ENCODE measurements around the gene UAP1. TPM values are rescaled to one million over a fixed set of nuclear protein-coding genes. Genes with fewer than 3 reads are reported as not detected.

The UAP1 gene
- polyA plus RNA-seq, 1 of the 3 experiments (the other 2 are of a cell fraction) = 32.3 TPM

DNA sequence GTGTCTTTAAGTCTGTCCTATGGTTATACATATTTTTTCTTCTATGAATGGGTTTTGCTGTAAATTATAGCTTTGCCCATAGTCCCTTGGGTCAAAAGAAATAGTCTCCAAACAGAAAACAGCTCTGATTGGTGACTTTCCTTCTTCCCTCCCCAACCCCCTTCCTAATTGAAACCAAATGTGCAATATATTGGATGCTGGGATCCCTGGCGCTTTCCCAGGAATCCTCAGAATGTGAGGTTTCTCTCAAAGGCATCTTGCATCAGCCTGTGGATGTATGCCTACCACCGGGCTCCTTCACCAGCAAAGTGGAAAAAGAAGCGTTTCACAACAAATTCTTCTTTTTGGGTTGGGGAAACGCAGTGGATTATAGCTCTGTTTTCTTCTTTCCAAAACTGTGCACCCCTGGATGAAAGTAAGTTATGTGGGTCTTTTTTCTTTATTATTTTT lies 70.7 kb downstream of the UAP1 start, which contains the start of gene DDR2 (continued):
- TF ChIP-seq MXI1 (IDR thresholded peaks at IDR 0.05; ENCODE audit: low read depth, low read length) = 0 out of 2 replicates have a peak, but pooled peaks have one; percentile 6
- TF ChIP-seq RCOR1 (IDR thresholded peaks at IDR 0.05; ENCODE audit: low read length) = peak; percentile 73
- TF ChIP-seq REST (IDR thresholded peaks at IDR 0.05; ENCODE audit: low read depth, low read length) = peak; percentile 77; the same call in 1 of the 2 replicates
- TF ChIP-seq CHD2 (IDR thresholded peaks at IDR 0.05; ENCODE audit: low read length, partially characterized antibody) = peak; percentile 93
- TF ChIP-seq, protein P1, sequence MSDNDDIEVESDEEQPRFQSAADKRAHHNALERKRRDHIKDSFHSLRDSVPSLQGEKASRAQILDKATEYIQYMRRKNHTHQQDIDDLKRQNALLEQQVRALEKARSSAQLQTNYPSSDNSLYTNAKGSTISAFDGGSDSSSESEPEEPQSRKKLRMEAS (IDR thresholded peaks at IDR 0.05; ENCODE audit: low read depth) = peak; percentile 82
- TF ChIP-seq TAF1 (IDR thresholded peaks at IDR 0.05; ENCODE audit: borderline replicate concordance, low read depth, low read length) = peak; percentile 97
- TF ChIP-seq RAD21 (IDR thresholded peaks at IDR 0.05; ENCODE audit: low read length) = no peak
- no peak for TF ChIP-seq NRF1 (IDR thresholded peaks at IDR 0.05; ENCODE audit: low read depth, low read length)
- peak; percentile 72; the same call in 1 of the 2 replicates for TF ChIP-seq RXRA (IDR thresholded peaks at IDR 0.05; ENCODE audit: borderline replicate concordance, low read depth)
- TF ChIP-seq ZBTB33 (IDR thresholded peaks at IDR 0.05; ENCODE audit: borderline replicate concordance, low read depth) = peak; percentile 44; the same call in 1 of the 2 replicates
- no peak for TF ChIP-seq FOXM1 (IDR thresholded peaks at IDR 0.05; ENCODE audit: low read depth)
- TF ChIP-seq GABPA (IDR thresholded peaks at IDR 0.05; ENCODE audit: low read depth) = no peak
- TF ChIP-seq EP300 (IDR thresholded peaks at IDR 0.05; ENCODE audit: borderline replicate concordance in 1 of 2, low read depth in 1 of 2, low read length in 1 of 2) = peak; percentile 49 to 79; a peak in 2 of 4 replicates

GRCh38 chr1:162632698-162633080 lies 71.2 kb downstream of the UAP1 start:
- Histone ChIP-seq H2AFZ (ENCODE audit: low read depth) (peak overlapping the region; percentile 31; the same call in 1 of the 2 replicates), H4K20me1 (ENCODE audit: insufficient read depth) (peaks cover 42% of the 10 kb centered on the region), H3K4me2 (peak overlapping the region; percentile 95), H3K27me3 (ENCODE audit: insufficient read depth) (no peaks in the 10 kb centered on the region), H3K4me1 (ENCODE audit: control insufficient read depth in 1 of 2, insufficient read depth in 2 of 2, low read depth in 1 of 2, low read length in 1 of 2) (peaks cover 45 to 50% of the 10 kb centered on the region in 2 experiments), H3K9me2 (no peaks in the 10 kb centered on the region), H3K79me2 (ENCODE audit: insufficient read depth) (peaks cover 54% of the 10 kb centered on the region), H3K27ac (ENCODE audit: low read depth in 2 of 2, low read length in 1 of 2) (peak overlapping the region; percentile 99 to 100), H3K4me3 (ENCODE audit: low read depth in 2 of 2, low read length in 1 of 2) (peak overlapping the region; percentile 62 to 78), H3K36me3 (replicated peaks in 1 of 2; ENCODE audit: control insufficient read depth in 1 of 2, insufficient read depth in 2 of 2, low read length in 1 of 2) (no peaks in the 10 kb centered on the region), H3K9me3 (no peaks in the 10 kb centered on the region), H3F3A (replicated peaks; ENCODE audit: insufficient read depth) (peaks cover 52% of the 10 kb centered on the region), H3K9ac (peak overlapping the region; percentile 94)
- 3% methylated on average over 4 of the region's 4 CpGs for WGBS (ENCODE audit: low lambda C conversion rate)
- ChIA-PET CTCF (interaction anchor here (0.8 to 5.9 kb wide), 13 partner anchors 8 to 577 kb away, joined by 3 to 54 read pairs (median 4); no protein-coding TSS in a partner anchor), POLR2A (interaction anchor here (0.6 to 0.7 kb wide), 2 partner anchors 509 to 570 kb away, joined by 3 read pairs; partner anchors contain the start of gene RGS5)
- TF ChIP-seq NRF1 (IDR thresholded peaks at IDR 0.05; ENCODE audit: low read depth, low read length) = no peak
- 0 out of 2 replicates have a peak, but pooled peaks have one; percentile 19 for TF ChIP-seq GATA2 (CRISPR knock-in tag; IDR thresholded peaks at IDR 0.05)
- TF ChIP-seq FOXM1 (IDR thresholded peaks at IDR 0.05; ENCODE audit: low read depth) = no peak
- no peak for DNase-seq

All from SK-N-SH (cell line).